ENCODE data around the gene S100A11. TPM values are rescaled to one million over a fixed set of nuclear protein-coding genes. Genes with fewer than 3 reads are reported as not detected.
"Not testable (repeated sequence)": the region's sequence is repeated elsewhere in the genome, so short reads cannot be mapped to it uniquely, and the experiment has no call there.

S100A11 gene
- 100 to 1,000 TPM; 194 to 260 TPM for total RNA-seq

GRCh38 chr1:152036267-152037216, at the start of gene S100A11:
TSS of gene S100A11 (minus strand) at chr1:152037004. CDS start at chr1:152036915, 89 bp downstream.
- intact Hi-C loops (cut with DNase I), result no loop called here

GRCh38 chr1:152084853-152085252, 48.0 kb upstream of the S100A11 start:
- DNase-seq, result no peak
- no peak for TF ChIP-seq CTCF (IDR thresholded peaks at IDR 0.05)
- Histone ChIP-seq H3K9ac (ENCODE audit: low read depth in 2 of 2, low read length in 2 of 2) (no peak overlapping the region), H3K36me3 (no peaks in the 10 kb centered on the region), H3K27ac (no peak overlapping the region), H3K27me3 (no peaks in the 10 kb centered on the region), H3K4me3 (no peak overlapping the region), H3K4me1 (no peaks in the 10 kb centered on the region), H3K9me3 (no peaks in the 10 kb centered on the region)
- intact Hi-C loops (cut with DNase I), result no loop called here

More at GRCh38 chr1:152036267-152037216, at the start of gene S100A11:
- Histone ChIP-seq H3K9me3 (no peaks in the 10 kb centered on the region), H3K36me3 (peaks cover 12% of the 10 kb centered on the region), H3K27ac (peak within 1 kb of the TSS; percentile 92), H3K4me1 (no peaks in the 10 kb centered on the region), H3K4me3 (peak within 1 kb of the TSS; percentile 57), H3K9ac (ENCODE audit: low read depth in 2 of 2, low read length in 2 of 2) (peak within 1 kb of the TSS; percentile 92 to 96), H3K27me3 (no peaks in the 10 kb centered on the region)
- TF ChIP-seq CTCF (IDR thresholded peaks at IDR 0.05), result no peak
- peak; percentile 95 for DNase-seq

GRCh38 chr1:152081026-152081425, 44.2 kb upstream of the S100A11 start:
- H3K4me1 ChIP-seq; H3K4me3 ChIP-seq; H3K9ac ChIP-seq (ENCODE audit: low read depth in 2 of 2, low read length in 2 of 2); H3K27me3 ChIP-seq; intact Hi-C loops (cut with DNase I); H3K36me3 ChIP-seq; H3K27ac ChIP-seq; H3K9me3 ChIP-seq; DNase-seq: not testable (repeated sequence)

GRCh38 chr1:152080494-152080893, 43.7 kb upstream of the S100A11 start:
- H3K36me3 ChIP-seq; H3K4me3 ChIP-seq; intact Hi-C loops (cut with DNase I); H3K27ac ChIP-seq; H3K9ac ChIP-seq (ENCODE audit: low read depth in 2 of 2, low read length in 2 of 2); DNase-seq; H3K9me3 ChIP-seq; H3K27me3 ChIP-seq; H3K4me1 ChIP-seq: not testable (repeated sequence)

- Histone ChIP-seq H3K9me3 (no peaks in the 10 kb centered on the region), H3K4me1 (no peaks in the 10 kb centered on the region), H3K27me3 (no peaks in the 10 kb centered on the region), H3K9ac (ENCODE audit: low read depth in 2 of 2, low read length in 2 of 2) (no peak overlapping the region), H3K36me3 (no peaks in the 10 kb centered on the region), H3K4me3 (no peak overlapping the region), H3K27ac (no peak overlapping the region)
- TF ChIP-seq CTCF (IDR thresholded peaks at IDR 0.05), result no peak
- intact Hi-C loops (cut with DNase I), result no loop called here
- DNase-seq, result no peak
Measured at GRCh38 chr1:152078831-152079441, 42.1 kb upstream of the S100A11 start.

- DNase-seq, result no peak
- H3K9me3 ChIP-seq, result no peaks in the 10 kb centered on the region
- no peak for TF ChIP-seq CTCF (IDR thresholded peaks at IDR 0.05)
- no peak overlapping the region for H3K4me3 ChIP-seq
- intact Hi-C loops (cut with DNase I), result no loop called here
- no peak overlapping the region for H3K9ac ChIP-seq (ENCODE audit: low read depth in 2 of 2, low read length in 2 of 2)
- no peaks in the 10 kb centered on the region for H3K4me1 ChIP-seq
- no peaks in the 10 kb centered on the region for H3K27me3 ChIP-seq
- H3K36me3 ChIP-seq, result no peaks in the 10 kb centered on the region
- no peak overlapping the region for H3K27ac ChIP-seq
Measured at GRCh38 chr1:152072311-152072710, 35.5 kb upstream of the S100A11 start.
